SK-N-SH (cell line): ENCODE data around the gene RMI1.

Experiments used
- CTCF ChIP-seq: fragments of 200-600 bp; sonication (generic); IDR thresholded peaks from 2 replicates; pipeline ENCODE4 v1.6.1; 2017; ENCODE audit warnings: antibody characterized with exemption, mild to moderate bottlenecking, moderate library complexity
- EZH2phosphoT487 ChIP-seq: fragments of 200-600 bp; sonication (generic); IDR thresholded peaks from 2 replicates; pipeline ENCODE4 v1.6.1; 2017; ENCODE audit warnings: low read depth, mixed run types, mild to moderate bottlenecking, antibody characterized with exemption, moderate library complexity, borderline replicate concordance
- GATA2 ChIP-seq: sonication (generic); formaldehyde crosslinking; IDR thresholded peaks from 2 replicates; pipeline ENCODE4 v1.5.0; 2020; ENCODE audit warnings: mild to moderate bottlenecking, missing genetic modification reagents
- JUND ChIP-seq: IDR thresholded peaks from 2 replicates; pipeline ENCODE4 v1.4.0; 2012
- MAX ChIP-seq: IDR thresholded peaks from 2 replicates; pipeline ENCODE4 v1.4.0; 2012; ENCODE audit warnings: low read depth
- POLR2AphosphoS5 ChIP-seq: IDR thresholded peaks from 2 replicates; pipeline ENCODE4 v1.6.1; 2012; ENCODE audit warnings: low read depth, low read length
- REST ChIP-seq: IDR thresholded peaks from 2 replicates; pipeline ENCODE4 v1.6.1; 2012; ENCODE audit warnings: mild to moderate bottlenecking, low read depth, low read length, moderate library complexity
- TEAD4 ChIP-seq: IDR thresholded peaks from 2 replicates; pipeline ENCODE4 v1.4.0; 2012; ENCODE audit warnings: mild to moderate bottlenecking, borderline replicate concordance; ENCODE audit not compliant: insufficient read depth
- USF1 ChIP-seq: IDR thresholded peaks from 2 replicates; pipeline ENCODE4 v1.4.0; 2012; ENCODE audit warnings: low read depth, borderline replicate concordance
- USF2 ChIP-seq: fragments of 150-350 bp; IDR thresholded peaks from 2 replicates; pipeline ENCODE4 v1.6.1; 2017; ENCODE audit warnings: antibody characterized with exemption, low read length, low read depth, borderline replicate concordance
- YY1 ChIP-seq: IDR thresholded peaks from 2 replicates; pipeline ENCODE4 v1.4.0; 2012; ENCODE audit warnings: low read depth, mild to moderate bottlenecking

- TF ChIP-seq USF1, result no peak
- no peak for TF ChIP-seq GATA2
- no peak for TF ChIP-seq JUND
- no peak for TF ChIP-seq REST
- TF ChIP-seq CTCF, result no peak
- no peak for TF ChIP-seq EZH2phosphoT487
- TF ChIP-seq USF2, result no peak
- no peak for TF ChIP-seq POLR2AphosphoS5
- TF ChIP-seq MAX, result no peak
- TF ChIP-seq YY1, result no peak
- TF ChIP-seq TEAD4, result no peak
Observed at GRCh38 chr9:84000186-84000585, 19.6 kb downstream of the RMI1 start.
